ENCODE measurements around the gene SLC51A. TPM values are rescaled to one million over a fixed set of nuclear protein-coding genes. Genes with fewer than 3 reads are reported as not detected.
A peak's percentile ranks its signal among the peaks of the same experiment; 100 is the strongest.
"Not testable (repeated sequence)": the region's sequence is repeated elsewhere in the genome, so short reads cannot be mapped to it uniquely, and the experiment has no call there.

The SLC51A gene
- not detected for total RNA-seq

DNA sequence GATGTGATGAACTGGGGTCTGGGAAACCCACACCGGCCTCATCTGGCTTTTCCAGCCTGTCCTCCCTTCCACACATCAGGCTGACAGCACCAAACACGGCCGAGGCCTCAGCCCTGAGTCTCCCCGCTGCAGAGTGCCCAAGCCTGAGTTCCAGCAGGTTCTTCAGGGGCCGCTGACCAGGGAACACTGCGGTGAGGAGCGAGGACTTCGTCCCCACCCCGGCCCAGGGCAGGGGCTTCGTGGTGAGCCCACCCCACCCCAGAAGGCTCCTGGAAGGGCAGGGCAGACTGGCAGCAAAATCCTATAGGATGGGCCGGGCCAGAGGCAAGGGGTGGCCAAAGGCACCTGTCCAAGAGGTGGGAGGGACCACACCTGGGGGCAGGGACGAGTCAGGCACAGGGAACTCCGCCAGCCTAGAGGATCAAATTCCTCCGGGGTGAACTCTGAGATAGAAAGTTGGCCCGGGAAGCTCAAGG lies at the start of gene SLC51A:
Gene SLC51A (plus strand): TSS at position 446 of the 476 bp plus-strand sequence. CDS start 179 bp downstream, outside the sequence.
- Mint-ChIP-seq H3K27me3 (ENCODE audit: low read depth) (no peaks in the 10 kb centered on the region), H3K4me3 (peak within 1 kb of the TSS in 1 of 2 donors; percentile 3), H3K9me3 (no peaks in the 10 kb centered on the region), H3K36me3 (ENCODE audit: insufficient read depth in 2 of 2) (no peaks in the 10 kb centered on the region), H3K27ac (no peak within 1 kb of the TSS), H3K4me1 (ENCODE audit: low read depth) (peaks cover 17% of the 10 kb centered on the region)
- ATAC-seq (replicated peaks in 1 of 2) (no peak), DNase-seq (no peak)

GRCh38 chr3:196166741-196167140 lies 49.6 kb upstream of the SLC51A start:
- peak; percentile 93 to 98 for ATAC-seq (replicated peaks in 1 of 2)
- Mint-ChIP-seq H3K27me3 (ENCODE audit: low read depth) (no peaks in the 10 kb centered on the region), H3K4me3 (peak overlapping the region in 1 of 2 donors; percentile 28), H3K4me1 (ENCODE audit: low read depth) (peaks cover 15% of the 10 kb centered on the region), H3K27ac (peak overlapping the region; percentile 9), H3K9me3 (peaks cover 0 to 2% of the 10 kb centered on the region in 2 donors), H3K36me3 (ENCODE audit: insufficient read depth in 2 of 2) (no peaks in the 10 kb centered on the region)
- peak in 1 of 2 donors; percentile 47 for DNase-seq

DNA sequence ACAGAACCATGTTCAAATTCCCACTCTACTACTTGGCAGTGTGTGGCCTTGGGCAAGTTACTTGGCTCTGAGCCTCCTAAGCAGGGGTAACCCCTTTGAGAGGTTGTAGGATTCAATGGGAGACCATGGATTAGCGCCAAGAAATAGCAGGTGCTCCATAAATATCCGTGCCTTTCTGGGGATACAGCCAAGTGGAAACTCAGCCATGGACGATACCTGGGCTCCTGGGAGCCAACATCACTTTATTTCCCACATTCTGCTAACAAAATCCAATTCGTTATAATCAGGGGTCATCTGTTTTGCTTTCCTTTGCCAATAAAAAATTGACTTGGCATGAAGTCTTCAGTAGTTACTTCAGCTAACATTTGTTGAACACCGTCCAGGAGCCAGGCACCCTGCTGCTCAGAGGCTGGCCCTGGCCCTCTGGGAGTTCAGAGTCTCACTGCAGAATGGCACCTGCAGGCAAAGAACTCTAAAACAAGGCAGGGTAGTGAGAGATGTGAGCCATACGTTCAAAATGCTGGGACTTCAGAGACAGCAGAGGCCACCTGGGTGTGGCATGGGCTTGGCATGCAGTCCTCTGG lies 47.4 kb upstream of the SLC51A start:
- H3K27ac Mint-ChIP-seq: no peak overlapping the region
- DNase-seq: no peak
- peaks cover 15% of the 10 kb centered on the region for H3K4me1 Mint-ChIP-seq (ENCODE audit: low read depth)
- H3K36me3 Mint-ChIP-seq (ENCODE audit: insufficient read depth in 2 of 2): no peaks in the 10 kb centered on the region
- H3K9me3 Mint-ChIP-seq: peaks cover 0 to 2% of the 10 kb centered on the region in 2 donors
- H3K4me3 Mint-ChIP-seq: no peak overlapping the region
- no peak for ATAC-seq (replicated peaks in 1 of 2)
- no peaks in the 10 kb centered on the region for H3K27me3 Mint-ChIP-seq (ENCODE audit: low read depth)

DNA sequence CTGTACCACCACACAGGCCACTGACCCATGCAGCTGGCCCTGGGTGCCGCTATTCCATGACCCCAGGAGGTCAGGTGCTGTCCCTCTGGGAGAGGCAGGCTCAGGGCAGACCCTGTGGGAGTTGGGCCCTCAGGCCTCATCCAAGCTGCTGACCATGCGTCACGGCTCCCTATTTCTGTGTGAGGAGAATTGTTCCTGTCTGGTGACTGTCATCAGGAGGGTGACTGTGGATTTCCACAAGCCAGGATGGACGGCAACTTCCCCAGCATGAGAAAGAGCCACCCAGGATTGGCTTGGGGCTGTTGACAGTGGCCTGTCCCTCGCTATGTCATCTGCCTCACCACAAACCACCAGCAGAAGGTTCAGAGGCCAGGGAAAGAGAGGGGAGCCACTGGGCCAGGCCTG lies 46.5 kb upstream of the SLC51A start:
- Mint-ChIP-seq H3K4me1 (ENCODE audit: low read depth) (peaks cover 15% of the 10 kb centered on the region), H3K36me3 (ENCODE audit: insufficient read depth in 2 of 2) (no peaks in the 10 kb centered on the region), H3K27me3 (ENCODE audit: low read depth) (no peaks in the 10 kb centered on the region), H3K9me3 (peaks cover 0 to 2% of the 10 kb centered on the region in 2 donors), H3K27ac (no peak overlapping the region), H3K4me3 (no peak overlapping the region)
- DNase-seq (no peak), ATAC-seq (replicated peaks in 1 of 2) (no peak)

DNA sequence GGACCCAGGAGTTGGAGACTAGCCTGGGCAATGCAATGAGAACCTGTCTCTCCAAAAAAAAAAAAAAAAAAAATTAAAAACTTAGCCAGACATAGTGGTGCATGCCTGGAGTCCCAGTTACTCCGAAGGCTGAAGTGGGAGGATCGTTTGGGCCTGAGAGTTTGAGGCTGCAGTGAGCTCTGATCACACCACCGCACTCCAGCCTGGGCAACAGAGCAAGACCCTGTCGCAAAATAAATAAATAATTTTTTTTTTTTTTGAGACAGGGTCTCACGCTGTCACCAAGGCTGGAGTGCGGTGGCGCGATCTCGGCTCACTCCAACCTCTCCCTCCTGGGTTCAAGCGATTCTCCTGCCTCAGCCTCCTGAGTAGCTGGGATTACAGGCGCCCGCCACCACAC lies 46.0 kb upstream of the SLC51A start:
- H3K27ac Mint-ChIP-seq; DNase-seq; H3K27me3 Mint-ChIP-seq (ENCODE audit: low read depth); H3K9me3 Mint-ChIP-seq; H3K36me3 Mint-ChIP-seq (ENCODE audit: insufficient read depth in 2 of 2); ATAC-seq (replicated peaks in 1 of 2); H3K4me3 Mint-ChIP-seq: not testable (repeated sequence)
- H3K4me1 Mint-ChIP-seq (ENCODE audit: low read depth): peaks cover 15% of the 10 kb centered on the region

DNA sequence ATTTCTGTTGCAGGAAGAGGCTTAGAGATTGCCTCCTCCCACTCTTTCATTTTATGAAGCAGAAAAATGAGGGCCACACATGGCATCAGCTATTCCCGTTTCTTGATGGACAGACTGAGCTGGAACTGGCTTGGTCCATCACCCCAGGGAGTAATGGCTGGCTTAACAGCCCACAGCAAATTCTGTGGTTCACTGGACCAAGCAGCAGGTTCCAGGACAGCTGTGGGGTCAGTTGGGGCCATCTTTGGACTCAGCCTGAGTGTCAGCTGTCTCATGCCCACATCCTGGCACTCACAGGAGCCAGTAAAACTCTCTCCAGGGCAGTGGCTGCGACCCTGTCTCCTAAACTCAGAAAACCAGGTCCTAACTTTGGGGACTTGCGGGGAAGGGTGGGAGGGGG lies 41.7 kb upstream of the SLC51A start:
- no peaks in the 10 kb centered on the region for H3K27me3 Mint-ChIP-seq (ENCODE audit: low read depth)
- DNase-seq: no peak
- H3K36me3 Mint-ChIP-seq (ENCODE audit: insufficient read depth in 2 of 2): no peaks in the 10 kb centered on the region
- H3K4me1 Mint-ChIP-seq (ENCODE audit: low read depth): peaks cover 11% of the 10 kb centered on the region
- no peak overlapping the region for H3K4me3 Mint-ChIP-seq
- ATAC-seq (replicated peaks in 1 of 2): no peak
- H3K27ac Mint-ChIP-seq: no peak overlapping the region
- peaks cover 0 to 2% of the 10 kb centered on the region in 2 donors for H3K9me3 Mint-ChIP-seq

DNA sequence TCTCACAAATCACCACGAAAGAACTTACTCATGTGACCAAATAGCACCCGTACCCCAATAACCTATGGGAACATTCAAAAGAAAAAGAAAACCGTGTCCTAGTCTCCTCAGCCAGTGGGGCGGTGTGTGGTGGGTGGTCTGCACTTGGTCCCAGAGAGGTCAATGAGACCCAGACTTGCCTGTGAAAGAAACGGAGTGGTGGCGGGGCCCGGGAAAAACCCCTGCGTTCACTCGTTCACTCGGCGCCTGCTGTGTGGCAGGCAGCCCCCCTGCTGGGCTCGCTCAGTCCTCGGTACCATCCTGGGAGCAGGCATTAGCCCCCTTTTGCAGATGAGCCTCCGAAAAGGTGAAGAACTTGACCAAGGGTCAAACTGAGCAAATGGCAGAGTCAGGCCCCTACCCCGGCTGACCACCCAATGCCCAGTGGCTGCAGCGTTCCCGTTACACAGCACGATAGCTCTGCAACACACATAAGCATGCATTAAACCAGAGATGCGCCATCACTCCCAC lies 41.2 kb upstream of the SLC51A start:
- H3K36me3 Mint-ChIP-seq (ENCODE audit: insufficient read depth in 2 of 2): no peaks in the 10 kb centered on the region
- H3K4me1 Mint-ChIP-seq (ENCODE audit: low read depth): peaks cover 16% of the 10 kb centered on the region
- H3K27ac Mint-ChIP-seq: no peak overlapping the region
- DNase-seq (no peak), ATAC-seq (replicated peaks in 1 of 2) (no peak)
- no peak overlapping the region for H3K4me3 Mint-ChIP-seq
- H3K27me3 Mint-ChIP-seq (ENCODE audit: low read depth): no peaks in the 10 kb centered on the region
- H3K9me3 Mint-ChIP-seq: peaks cover 0 to 2% of the 10 kb centered on the region in 2 donors

GRCh38 chr3:196175722-196176121 lies 40.6 kb upstream of the SLC51A start:
- H3K4me3 Mint-ChIP-seq: no peak overlapping the region
- no peaks in the 10 kb centered on the region for H3K36me3 Mint-ChIP-seq (ENCODE audit: insufficient read depth in 2 of 2)
- H3K27ac Mint-ChIP-seq: no peak overlapping the region
- DNase-seq (no peak), ATAC-seq (replicated peaks in 1 of 2) (no peak)
- H3K9me3 Mint-ChIP-seq: peaks cover 0 to 2% of the 10 kb centered on the region in 2 donors
- no peaks in the 10 kb centered on the region for H3K27me3 Mint-ChIP-seq (ENCODE audit: low read depth)
- peaks cover 22% of the 10 kb centered on the region for H3K4me1 Mint-ChIP-seq (ENCODE audit: low read depth)

GRCh38 chr3:196177567-196177966 lies 38.8 kb upstream of the SLC51A start:
- Mint-ChIP-seq H3K27ac (no peak overlapping the region), H3K4me1 (ENCODE audit: low read depth) (peaks cover 40% of the 10 kb centered on the region), H3K27me3 (ENCODE audit: low read depth) (no peaks in the 10 kb centered on the region), H3K9me3 (no peaks in the 10 kb centered on the region), H3K4me3 (no peak overlapping the region), H3K36me3 (ENCODE audit: insufficient read depth in 2 of 2) (no peaks in the 10 kb centered on the region)
- DNase-seq: no peak
- ATAC-seq (replicated peaks in 1 of 2): no peak

DNA sequence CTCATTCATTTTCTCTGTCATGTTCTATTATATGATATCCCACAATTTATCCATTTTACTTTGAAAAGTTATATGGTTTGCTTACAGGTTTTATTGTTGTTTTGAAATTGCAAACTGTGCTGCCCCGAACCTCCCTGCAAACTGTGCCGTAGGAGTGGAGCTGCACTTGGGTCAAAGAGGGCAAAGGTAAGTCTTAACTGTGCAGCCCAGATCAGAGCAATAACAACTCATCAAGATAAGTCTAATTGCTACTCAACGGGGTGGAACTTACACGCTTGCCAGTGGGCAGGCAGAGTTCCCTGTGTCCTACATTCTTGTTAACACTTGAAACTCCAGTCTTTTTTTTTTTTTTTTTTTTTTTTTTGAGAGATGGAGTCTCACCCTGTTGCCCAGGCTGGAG lies 38.4 kb upstream of the SLC51A start:
- H3K4me3 Mint-ChIP-seq: no peak overlapping the region
- H3K9me3 Mint-ChIP-seq: no peaks in the 10 kb centered on the region
- peaks cover 44% of the 10 kb centered on the region for H3K4me1 Mint-ChIP-seq (ENCODE audit: low read depth)
- ATAC-seq (replicated peaks in 1 of 2): no peak
- DNase-seq: no peak
- no peaks in the 10 kb centered on the region for H3K27me3 Mint-ChIP-seq (ENCODE audit: low read depth)
- H3K36me3 Mint-ChIP-seq (ENCODE audit: insufficient read depth in 2 of 2): no peaks in the 10 kb centered on the region
- no peak overlapping the region for H3K27ac Mint-ChIP-seq

GRCh38 chr3:196178993-196179379 lies 37.3 kb upstream of the SLC51A start:
- peak overlapping the region; percentile 82 to 84 for H3K4me3 Mint-ChIP-seq
- DNase-seq: no peak
- no peaks in the 10 kb centered on the region for H3K9me3 Mint-ChIP-seq
- H3K36me3 Mint-ChIP-seq (ENCODE audit: insufficient read depth in 2 of 2): no peaks in the 10 kb centered on the region
- H3K27me3 Mint-ChIP-seq (ENCODE audit: low read depth): no peaks in the 10 kb centered on the region
- peaks cover 55% of the 10 kb centered on the region for H3K4me1 Mint-ChIP-seq (ENCODE audit: low read depth)
- H3K27ac Mint-ChIP-seq: peak overlapping the region; percentile 98
- no peak for ATAC-seq (replicated peaks in 1 of 2)

DNA sequence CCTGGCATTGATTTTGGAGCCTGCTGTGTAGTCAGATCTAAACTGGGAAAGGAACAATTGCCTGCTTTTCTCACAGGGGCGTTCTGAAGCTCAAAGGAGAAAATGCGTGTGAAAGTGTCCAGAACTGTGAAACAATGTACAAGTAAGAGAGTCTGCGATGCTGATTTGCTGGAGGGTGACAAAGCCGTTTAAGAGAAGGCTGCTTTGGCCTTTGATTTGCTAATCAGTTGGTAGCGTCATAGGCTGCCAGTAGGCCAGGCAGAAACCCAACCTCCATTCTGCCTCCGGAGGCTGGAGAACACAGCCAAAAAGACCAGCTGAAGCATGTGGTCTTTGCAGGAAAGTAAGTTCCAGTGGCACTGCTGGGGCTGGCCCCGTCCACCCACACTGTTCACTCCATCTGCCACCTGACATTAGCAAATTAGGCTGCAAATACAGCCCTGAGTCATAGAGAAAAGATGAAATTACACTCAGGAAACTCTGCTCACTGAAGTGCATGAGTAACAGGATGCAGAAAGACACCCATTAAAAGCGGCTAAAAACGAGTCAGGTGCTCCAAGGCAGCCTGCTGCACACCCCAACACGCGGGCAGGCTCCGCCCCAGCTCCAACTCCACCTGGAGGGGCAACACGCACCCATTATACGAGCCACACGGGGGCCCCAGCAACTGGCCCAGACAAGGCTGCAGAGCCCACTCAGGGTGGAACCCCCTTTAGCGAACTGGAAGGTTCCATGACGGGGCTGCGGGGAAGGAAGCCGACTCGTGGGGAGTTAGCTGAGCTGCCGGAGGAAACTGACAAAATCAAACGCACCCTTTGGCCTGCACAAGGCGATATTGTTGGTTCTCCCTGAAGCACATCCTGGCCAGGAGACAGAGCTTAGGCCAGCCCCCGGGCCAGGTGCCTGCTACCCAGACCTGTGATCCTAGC lies 36.7 kb upstream of the SLC51A start:
- H3K27me3 Mint-ChIP-seq (ENCODE audit: low read depth): no peaks in the 10 kb centered on the region
- H3K9me3 Mint-ChIP-seq: no peaks in the 10 kb centered on the region
- peak overlapping the region; percentile 82 to 84 for H3K4me3 Mint-ChIP-seq
- ATAC-seq (replicated peaks in 1 of 2) (peak; percentile 82), DNase-seq (peak; percentile 90 to 93)
- no peaks in the 10 kb centered on the region for H3K36me3 Mint-ChIP-seq (ENCODE audit: insufficient read depth in 2 of 2)
- peaks cover 59% of the 10 kb centered on the region for H3K4me1 Mint-ChIP-seq (ENCODE audit: low read depth)
- H3K27ac Mint-ChIP-seq: peak overlapping the region; percentile 98

- DNase-seq (no peak), ATAC-seq (replicated peaks in 1 of 2) (no peak)
- Mint-ChIP-seq H3K9me3 (no peaks in the 10 kb centered on the region), H3K4me3 (peak overlapping the region; percentile 82 to 84), H3K27ac (peak overlapping the region; percentile 98), H3K4me1 (ENCODE audit: low read depth) (peaks cover 59% of the 10 kb centered on the region), H3K36me3 (ENCODE audit: insufficient read depth in 2 of 2) (no peaks in the 10 kb centered on the region), H3K27me3 (ENCODE audit: low read depth) (no peaks in the 10 kb centered on the region)
Measured at GRCh38 chr3:196180346-196180745, 36.0 kb upstream of the SLC51A start.
